B cell (primary cell): Measurements from ENCODE around the gene CTNNA3.

Experiments used
- EZH2 ChIP-seq: IDR thresholded peaks from 2 replicates; pipeline ENCODE4 v1.6.1; 2012; ENCODE audit warnings: borderline replicate concordance, low read depth, mild to moderate bottlenecking, moderate library complexity, low read length; ENCODE audit not compliant: insufficient read depth, poor library complexity, severe bottlenecking
- TF ChIP-seq, protein P1 (sequence below): fragments of 200-600 bp; IDR thresholded peaks from one replicate; pipeline ENCODE4 v1.8.0; 2022; ENCODE audit warnings: antibody characterized with exemption, mild to moderate bottlenecking

- TF ChIP-seq, protein P1, sequence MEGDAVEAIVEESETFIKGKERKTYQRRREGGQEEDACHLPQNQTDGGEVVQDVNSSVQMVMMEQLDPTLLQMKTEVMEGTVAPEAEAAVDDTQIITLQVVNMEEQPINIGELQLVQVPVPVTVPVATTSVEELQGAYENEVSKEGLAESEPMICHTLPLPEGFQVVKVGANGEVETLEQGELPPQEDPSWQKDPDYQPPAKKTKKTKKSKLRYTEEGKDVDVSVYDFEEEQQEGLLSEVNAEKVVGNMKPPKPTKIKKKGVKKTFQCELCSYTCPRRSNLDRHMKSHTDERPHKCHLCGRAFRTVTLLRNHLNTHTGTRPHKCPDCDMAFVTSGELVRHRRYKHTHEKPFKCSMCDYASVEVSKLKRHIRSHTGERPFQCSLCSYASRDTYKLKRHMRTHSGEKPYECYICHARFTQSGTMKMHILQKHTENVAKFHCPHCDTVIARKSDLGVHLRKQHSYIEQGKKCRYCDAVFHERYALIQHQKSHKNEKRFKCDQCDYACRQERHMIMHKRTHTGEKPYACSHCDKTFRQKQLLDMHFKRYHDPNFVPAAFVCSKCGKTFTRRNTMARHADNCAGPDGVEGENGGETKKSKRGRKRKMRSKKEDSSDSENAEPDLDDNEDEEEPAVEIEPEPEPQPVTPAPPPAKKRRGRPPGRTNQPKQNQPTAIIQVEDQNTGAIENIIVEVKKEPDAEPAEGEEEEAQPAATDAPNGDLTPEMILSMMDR, result no peak
- TF ChIP-seq EZH2, result no peak
Measured at GRCh38 chr10:66881814-66882213, 814.2 kb downstream of the CTNNA3 start.
